Colonic mucosa (tissue), 4 donors: ENCODE measurements around the gene NBAS. TPM values are rescaled to one million over a fixed set of nuclear protein-coding genes. Genes with fewer than 3 reads are reported as not detected.

Experiments
- DNase-seq: peaks from one replicate; pipeline ENCODE4 v3.0.0-alpha.2; 2020
- H3K27ac ChIP-seq: fragments of 200-600 bp; one replicate; pipeline ENCODE4 v1.8.0; 2021
- H3K27me3 ChIP-seq: fragments of 200-600 bp; one replicate; pipeline ENCODE4 v1.8.0; 2021
- H3K36me3 ChIP-seq: fragments of 200-600 bp; one replicate; pipeline ENCODE4 v1.8.0; 2021
- H3K4me1 ChIP-seq: fragments of 200-600 bp; one replicate; pipeline ENCODE4 v1.8.0; 2021; ENCODE audit warnings: mild to moderate bottlenecking
- H3K4me3 ChIP-seq: fragments of 200-600 bp; one replicate; pipeline ENCODE4 v1.8.0; 2021
- H3K9ac ChIP-seq, 2 donors: one replicate each; pipeline ENCODE4 v1.7.0; 2013; ENCODE audit warnings: control low read depth in 2 of 2, low read depth in 2 of 2, low read length in 2 of 2
- H3K9me3 ChIP-seq: fragments of 200-600 bp; one replicate; pipeline ENCODE4 v1.8.0; 2021
- intact Hi-C: fragments of 100-400 bp; cut with DNase I; formaldehyde crosslinking; loops from one replicate; pipeline ENCODE4 v1.14.1; 2022
- total RNA-seq, 2 donors: library from RNA; stranded (reverse); fragmentation: NEBNext Ultra II Directional in 1 of 2; extraction: Animal tissue kit (Norgen Biotek cat#: 25700) in 1 of 2; gene quantifications; one replicate each; pipeline ENCODE4 v1.2.1, GENCODE V29; 2021
- TF ChIP-seq, protein P1 (sequence below): fragments of 200-600 bp; IDR thresholded peaks from one replicate; pipeline ENCODE4 v1.8.0; 2022; ENCODE audit warnings: antibody characterized with exemption, mild to moderate bottlenecking
- donor health status: healthy.
- donor health status: DM: no; HTN: no; CAD: no.
- donor health status: DM: no; HTN: no; CAD: no.

The NBAS gene
- total RNA-seq, 2 donors from 2014 or later = 34.4 to 38.9 TPM

DNA sequence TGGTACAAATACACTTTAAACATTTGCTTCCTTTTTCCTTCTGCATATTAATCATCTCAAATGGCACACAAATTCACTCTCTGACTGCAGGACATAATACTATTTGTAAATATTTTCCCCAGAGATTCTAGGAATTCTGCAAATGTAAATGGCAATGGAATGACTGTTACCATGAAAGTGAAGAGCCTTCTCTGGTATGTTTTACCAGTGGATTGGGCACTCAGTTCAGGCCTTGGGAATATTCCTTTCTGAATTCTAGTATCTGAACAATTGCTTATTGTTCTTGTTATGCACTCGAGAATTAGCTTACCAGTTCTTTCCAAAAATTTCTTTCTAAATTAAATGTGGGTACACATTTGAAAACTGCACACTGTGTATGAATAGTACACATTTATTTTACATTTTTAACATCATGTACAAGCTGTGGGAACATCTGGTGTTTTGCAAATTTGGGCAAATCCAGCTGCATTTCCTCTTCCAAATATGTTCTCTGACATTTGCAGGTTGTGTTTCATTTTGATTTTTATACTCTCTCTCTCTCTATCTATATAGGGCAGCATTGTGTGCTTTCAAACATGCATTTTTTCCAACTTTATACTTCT lies 289.1 kb downstream of the NBAS start:
- H3K9me3 ChIP-seq = no peaks in the 10 kb centered on the region
- no peak overlapping the region for H3K27ac ChIP-seq
- H3K4me3 ChIP-seq = no peak overlapping the region
- intact Hi-C loops = no loop called here
- no peaks in the 10 kb centered on the region for H3K27me3 ChIP-seq
- no peak for DNase-seq
- no peaks in the 10 kb centered on the region for H3K36me3 ChIP-seq
- H3K4me1 ChIP-seq = no peaks in the 10 kb centered on the region
- no peak overlapping the region for H3K9ac ChIP-seq
- TF ChIP-seq, protein P1, sequence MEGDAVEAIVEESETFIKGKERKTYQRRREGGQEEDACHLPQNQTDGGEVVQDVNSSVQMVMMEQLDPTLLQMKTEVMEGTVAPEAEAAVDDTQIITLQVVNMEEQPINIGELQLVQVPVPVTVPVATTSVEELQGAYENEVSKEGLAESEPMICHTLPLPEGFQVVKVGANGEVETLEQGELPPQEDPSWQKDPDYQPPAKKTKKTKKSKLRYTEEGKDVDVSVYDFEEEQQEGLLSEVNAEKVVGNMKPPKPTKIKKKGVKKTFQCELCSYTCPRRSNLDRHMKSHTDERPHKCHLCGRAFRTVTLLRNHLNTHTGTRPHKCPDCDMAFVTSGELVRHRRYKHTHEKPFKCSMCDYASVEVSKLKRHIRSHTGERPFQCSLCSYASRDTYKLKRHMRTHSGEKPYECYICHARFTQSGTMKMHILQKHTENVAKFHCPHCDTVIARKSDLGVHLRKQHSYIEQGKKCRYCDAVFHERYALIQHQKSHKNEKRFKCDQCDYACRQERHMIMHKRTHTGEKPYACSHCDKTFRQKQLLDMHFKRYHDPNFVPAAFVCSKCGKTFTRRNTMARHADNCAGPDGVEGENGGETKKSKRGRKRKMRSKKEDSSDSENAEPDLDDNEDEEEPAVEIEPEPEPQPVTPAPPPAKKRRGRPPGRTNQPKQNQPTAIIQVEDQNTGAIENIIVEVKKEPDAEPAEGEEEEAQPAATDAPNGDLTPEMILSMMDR = no peak

DNA sequence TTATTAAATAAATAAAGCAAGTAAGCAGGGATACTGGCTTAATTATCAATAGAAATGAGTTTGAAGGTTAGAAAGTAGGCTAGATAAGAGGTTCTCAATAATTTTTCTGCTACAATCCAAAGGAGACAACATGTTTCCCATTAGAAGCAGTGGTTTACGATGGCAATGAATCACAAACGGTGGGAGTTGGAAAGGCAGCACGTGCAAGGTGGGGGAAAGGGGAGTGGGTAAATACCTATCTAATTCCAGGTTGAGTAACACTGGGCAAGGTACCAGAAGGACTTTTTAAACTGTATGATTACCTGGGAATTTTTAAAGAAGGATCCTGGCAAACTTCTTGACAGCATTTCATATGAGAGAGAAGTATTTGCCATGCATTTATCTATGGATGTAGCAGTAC lies 289.9 kb downstream of the NBAS start:
- no peak for DNase-seq
- H3K4me3 ChIP-seq = no peak overlapping the region
- no peak overlapping the region for H3K9ac ChIP-seq
- no peaks in the 10 kb centered on the region for H3K27me3 ChIP-seq
- H3K36me3 ChIP-seq = no peaks in the 10 kb centered on the region
- H3K4me1 ChIP-seq = no peaks in the 10 kb centered on the region
- TF ChIP-seq, protein P1 = no peak
- intact Hi-C loops = no loop called here
- H3K27ac ChIP-seq = no peak overlapping the region
- no peaks in the 10 kb centered on the region for H3K9me3 ChIP-seq

DNA sequence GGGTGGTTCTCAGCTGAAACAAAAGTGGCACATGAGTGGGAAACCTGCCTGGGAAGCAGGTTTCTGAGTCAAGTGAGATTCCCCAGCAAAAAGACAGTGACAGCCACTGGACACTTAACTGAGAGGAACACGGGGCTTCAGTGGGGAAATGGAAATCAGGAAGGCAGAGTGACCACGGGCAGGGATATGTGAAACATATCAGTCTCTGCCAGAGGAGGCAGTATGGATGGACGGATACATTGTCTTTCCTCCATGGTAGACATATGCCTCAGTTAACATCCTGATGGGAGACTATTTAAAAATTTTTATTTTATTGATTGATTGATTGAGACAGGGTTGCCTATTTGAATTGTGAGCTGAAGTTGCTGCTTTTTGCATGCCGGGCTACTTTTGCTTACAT lies 292.1 kb downstream of the NBAS start:
- Histone ChIP-seq H3K36me3 (no peaks in the 10 kb centered on the region), H3K9me3 (no peaks in the 10 kb centered on the region), H3K9ac (no peak overlapping the region), H3K27ac (no peak overlapping the region), H3K4me3 (no peak overlapping the region), H3K27me3 (no peaks in the 10 kb centered on the region), H3K4me1 (no peaks in the 10 kb centered on the region)
- TF ChIP-seq, protein P1 = no peak
- DNase-seq = no peak
- intact Hi-C loops = no loop called here

DNA sequence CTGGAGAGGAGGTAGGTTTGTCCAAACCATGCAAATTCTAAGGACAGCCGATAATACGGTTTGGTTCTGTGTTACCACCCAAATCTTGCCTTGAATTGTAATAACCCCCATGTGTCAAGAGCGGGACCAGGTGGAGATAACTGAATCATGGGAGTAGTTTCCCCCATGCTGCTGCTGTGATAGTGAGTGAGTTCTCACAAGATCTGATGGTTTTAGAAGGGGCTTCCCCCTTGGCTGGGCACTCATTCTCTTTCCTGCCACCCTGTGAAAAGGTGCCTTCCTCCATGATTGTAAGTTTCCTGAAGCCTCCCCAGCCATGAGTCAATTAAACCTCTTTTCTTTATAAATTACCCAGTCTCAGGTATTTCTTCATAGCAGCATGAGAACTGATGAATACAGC lies 295.2 kb downstream of the NBAS start:
- Histone ChIP-seq H3K4me3 (no peak overlapping the region), H3K4me1 (no peaks in the 10 kb centered on the region), H3K27ac (no peak overlapping the region), H3K27me3 (no peaks in the 10 kb centered on the region), H3K9me3 (no peaks in the 10 kb centered on the region), H3K9ac (no peak overlapping the region), H3K36me3 (no peaks in the 10 kb centered on the region)
- no peak for DNase-seq
- TF ChIP-seq, protein P1 = no peak
- intact Hi-C loops = no loop called here

DNA sequence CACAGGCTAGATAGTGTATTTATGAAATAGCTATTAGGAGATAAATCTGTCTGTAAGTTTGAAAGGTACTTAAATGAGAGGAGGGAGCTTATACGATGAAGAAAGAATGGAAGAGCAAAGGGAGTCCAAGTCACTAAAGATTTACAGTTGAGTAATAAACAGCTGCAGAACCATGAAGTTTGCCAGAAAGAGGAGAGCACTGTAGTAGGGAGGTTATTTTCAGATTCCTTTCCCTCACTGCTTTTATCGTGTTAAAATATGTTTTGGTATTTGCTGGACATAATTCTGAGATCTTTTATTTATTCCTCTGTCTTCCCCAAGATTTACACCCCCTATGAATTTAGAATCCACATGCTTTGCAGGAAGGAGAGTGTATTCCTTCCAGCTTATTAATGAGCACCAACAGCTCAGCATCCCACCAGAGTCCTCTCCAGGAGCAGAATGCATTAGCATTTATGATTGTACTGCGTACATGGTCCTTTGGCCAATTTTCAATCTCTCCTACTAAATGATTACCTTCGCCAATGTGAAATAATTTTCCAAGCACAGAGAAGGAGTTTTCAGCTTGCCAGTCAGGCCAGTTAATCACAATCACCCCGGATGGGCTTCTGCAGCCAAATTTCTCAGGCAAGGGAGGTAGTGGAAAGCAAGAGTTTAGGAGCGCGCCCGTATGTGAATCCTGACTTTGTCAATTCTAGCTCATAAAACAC lies 297.0 kb downstream of the NBAS start:
- no peak overlapping the region for H3K27ac ChIP-seq
- H3K4me1 ChIP-seq = no peaks in the 10 kb centered on the region
- intact Hi-C loops = no loop called here
- TF ChIP-seq, protein P1 = no peak
- H3K27me3 ChIP-seq = no peaks in the 10 kb centered on the region
- no peak overlapping the region for H3K4me3 ChIP-seq
- no peaks in the 10 kb centered on the region for H3K9me3 ChIP-seq
- H3K36me3 ChIP-seq = no peaks in the 10 kb centered on the region
- DNase-seq = no peak
- no peak overlapping the region for H3K9ac ChIP-seq
